OCI-LY7 (cell line): Measurements from ENCODE around the gene FBXO5. TPM values are rescaled to one million over a fixed set of nuclear protein-coding genes. Genes with fewer than 3 reads are reported as not detected.

ENCODE experiments used
- BruUV-seq: library from RNA; stranded (reverse); fragments of 400-500 nt; replicated peaks from 2 replicates; lab custom pipeline; 2021; lab: Mats Ljungman, UMichigan
- CTCF ChIA-PET: fragments of 300-600 bp; sonication (Branson Sonifier 250); formaldehyde crosslinking; loops from one replicate; lab custom pipeline; 2022; ENCODE audit warnings: antibody characterized with exemption; ENCODE audit not compliant: unreplicated experiment; lab: Charles Lee
- POLR2A ChIA-PET: fragments of 300-600 bp; sonication (Branson Sonifier 250); formaldehyde crosslinking; loops from one replicate; lab custom pipeline; 2022; ENCODE audit warnings: antibody characterized with exemption; lab: Charles Lee
- DNase-seq: peaks from one replicate; pipeline ENCODE4 v3.0.0-alpha.2; 2015; ENCODE audit warnings: low spot score
- H2AFZ ChIP-seq: fragments of 200-600 bp; sonication (generic), shearing (Covaris generic); 2 replicates; pipeline ENCODE4 v1.6.1; 2014; ENCODE audit warnings: mild to moderate bottlenecking, antibody characterized with exemption, low read length, moderate library complexity
- H3K27ac ChIP-seq: fragments of 200-600 bp; sonication (generic); 2 replicates; pipeline ENCODE4 v1.5.1; 2014; ENCODE audit warnings: mixed run types, low read depth, mild to moderate bottlenecking, moderate library complexity, low read length, inconsistent platforms; ENCODE audit not compliant: poor library complexity, severe bottlenecking
- H3K36me3 ChIP-seq: fragments of 200-600 bp; sonication (generic); 2 replicates; pipeline ENCODE4 v1.6.1; 2014; ENCODE audit warnings: mild to moderate bottlenecking, antibody characterized with exemption, low read length, moderate library complexity, mixed read lengths; ENCODE audit not compliant: insufficient read depth
- H3K4me1 ChIP-seq: fragments of 200-600 bp; sonication (generic); 2 replicates; pipeline ENCODE4 v1.5.1; 2014; ENCODE audit warnings: mild to moderate bottlenecking, low read length; ENCODE audit not compliant: insufficient read depth, poor library complexity, severe bottlenecking
- H3K4me2 ChIP-seq: fragments of 200-600 bp; sonication (generic); 2 replicates; pipeline ENCODE4 v1.6.1; 2014; ENCODE audit warnings: mild to moderate bottlenecking, low read length
- H3K4me3 ChIP-seq: fragments of 200-600 bp; sonication (generic); 2 replicates; pipeline ENCODE4 v1.5.1; 2014; ENCODE audit warnings: mild to moderate bottlenecking, low read depth, low read length; ENCODE audit not compliant: poor library complexity, severe bottlenecking
- H3K79me2 ChIP-seq: fragments of 200-600 bp; sonication (generic); 2 replicates; pipeline ENCODE4 v1.6.1; 2016; ENCODE audit warnings: low read depth, mild to moderate bottlenecking, low read length, moderate library complexity, mixed read lengths; ENCODE audit not compliant: insufficient read depth
- H3K9me2 ChIP-seq: fragments of 200-600 bp; sonication (generic); 2 replicates; pipeline ENCODE4 v1.6.1; 2016; ENCODE audit warnings: mild to moderate bottlenecking, low read length, mixed read lengths; ENCODE audit not compliant: insufficient read depth
- H3K9me3 ChIP-seq: fragments of 200-600 bp; sonication (generic); 2 replicates; pipeline ENCODE4 v1.6.1; 2014; ENCODE audit warnings: mild to moderate bottlenecking, mixed run types, low read length, mixed read lengths
- H4K20me1 ChIP-seq: fragments of 200-600 bp; sonication (generic); 2 replicates; pipeline ENCODE4 v1.6.1; 2014; ENCODE audit warnings: mild to moderate bottlenecking, antibody characterized with exemption, low read length, moderate library complexity, mixed read lengths; ENCODE audit not compliant: insufficient read depth
- CTCF ChIP-seq: fragments of 200-600 bp; sonication (generic); conservative IDR thresholded peaks from 2 replicates; pipeline ENCODE4 v1.5.1; 2014; ENCODE audit warnings: mild to moderate bottlenecking, antibody characterized with exemption, low read length, moderate library complexity, mixed read lengths
- EZH2phosphoT487 ChIP-seq: fragments of 200-600 bp; sonication (generic); IDR thresholded peaks from 2 replicates; pipeline ENCODE4 v1.6.1; 2018; ENCODE audit warnings: low read depth, borderline replicate concordance, mild to moderate bottlenecking, mixed run types, antibody characterized with exemption, low read length, moderate library complexity, mixed read lengths
- intact Hi-C: fragments of 100-400 bp; cut with micrococcal nuclease; formaldehyde crosslinking; loops from one replicate; pipeline ENCODE4 v1.10.0; 2022; ENCODE audit not compliant: unreplicated experiment
- total RNA-seq, 2 experiments: library from RNA; depleted of rRNA in 1 of 2; stranded (reverse); fragments of >200 nt in 1 of 2; shearing (Covaris generic) in 1 of 2; gene quantifications; 2 replicates each; pipeline ENCODE4 v1.2.3, GENCODE V29; 2014 to 2022

FBXO5 gene
- total RNA-seq, 2 experiments from 2014 or later: 53.2 to 68.0 TPM

DNA sequence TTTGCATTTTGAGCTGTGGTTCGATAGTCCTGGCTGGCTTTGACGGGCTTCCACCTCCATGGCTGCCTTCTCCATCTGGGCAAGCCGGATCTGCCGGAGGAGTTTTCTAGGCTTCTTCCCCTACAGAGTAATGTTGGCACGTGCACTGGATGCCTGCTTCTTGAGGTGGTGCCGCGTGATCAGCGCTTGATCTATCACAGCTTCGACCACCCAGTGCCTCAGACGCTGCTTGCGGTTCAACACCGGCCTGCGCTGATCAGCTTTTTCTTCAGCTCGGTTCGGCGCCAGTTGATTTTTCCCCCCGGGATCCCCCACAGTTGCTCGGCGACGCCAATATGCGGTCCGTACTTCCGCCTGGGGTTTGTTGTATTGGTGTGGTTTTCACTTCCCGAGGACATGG, 23.5 kb downstream of the FBXO5 start:
- no peak for DNase-seq
- H3K27ac ChIP-seq: no peak overlapping the region
- H3K9me2 ChIP-seq: no peaks in the 10 kb centered on the region
- H2AFZ ChIP-seq: no peak overlapping the region
- H4K20me1 ChIP-seq: no peaks in the 10 kb centered on the region
- H3K36me3 ChIP-seq: no peaks in the 10 kb centered on the region
- no peaks in the 10 kb centered on the region for H3K4me1 ChIP-seq
- BruUV-seq: no TSS peak
- H3K79me2 ChIP-seq: no peaks in the 10 kb centered on the region
- H3K9me3 ChIP-seq: no peaks in the 10 kb centered on the region
- no peak overlapping the region for H3K4me3 ChIP-seq
- ChIA-PET CTCF (no interaction called here), POLR2A (interaction anchor here (0.9 kb wide), 1 partner anchor 9 kb away, joined by 3 read pairs; no protein-coding TSS in a partner anchor)
- H3K4me2 ChIP-seq: no peak overlapping the region
- TF ChIP-seq EZH2phosphoT487: no peak
- no peak for TF ChIP-seq CTCF
- intact Hi-C loops: no loop called here

GRCh38 chr6:152957796-152958195, 25.0 kb downstream of the FBXO5 start:
- no peaks in the 10 kb centered on the region for H3K79me2 ChIP-seq
- no peak overlapping the region for H3K27ac ChIP-seq
- intact Hi-C loops: no loop called here
- no peaks in the 10 kb centered on the region for H3K36me3 ChIP-seq
- DNase-seq: no peak
- ChIA-PET POLR2A (no interaction called here), CTCF (no interaction called here)
- H4K20me1 ChIP-seq: no peaks in the 10 kb centered on the region
- no peak overlapping the region for H3K4me3 ChIP-seq
- H3K4me2 ChIP-seq: no peak overlapping the region
- no peak overlapping the region for H2AFZ ChIP-seq
- no peaks in the 10 kb centered on the region for H3K4me1 ChIP-seq
- no peaks in the 10 kb centered on the region for H3K9me2 ChIP-seq
- TF ChIP-seq EZH2phosphoT487: no peak
- no peak for TF ChIP-seq CTCF
- BruUV-seq: no TSS peak
- H3K9me3 ChIP-seq: no peaks in the 10 kb centered on the region

DNA sequence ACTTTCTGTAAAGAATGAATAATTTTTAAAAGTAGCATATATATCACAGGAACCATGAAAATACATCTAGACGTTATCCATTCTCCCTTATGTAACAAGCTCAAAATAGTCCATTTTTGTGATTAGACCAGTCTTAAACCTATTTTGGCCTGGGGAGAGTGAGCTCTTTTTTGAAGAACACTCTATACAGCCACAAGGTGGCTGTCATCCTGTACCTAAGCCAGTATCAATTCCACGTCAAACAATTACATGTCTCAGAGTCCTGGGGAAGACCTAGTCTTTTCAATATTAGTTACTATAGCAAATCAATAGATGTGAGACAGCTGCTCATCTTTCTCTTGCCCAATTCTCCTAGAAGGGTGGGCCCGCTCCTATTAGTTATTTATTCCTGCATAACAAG, 28.4 kb downstream of the FBXO5 start:
- POLR2A ChIA-PET: interaction anchor here (0.8 to 1.2 kb wide), 5 partner anchors 9 to 247 kb away, joined by 3 read pairs; no protein-coding TSS in a partner anchor
- intact Hi-C loops: loop anchor here (1.0 kb wide), 1 partner anchor 70 kb away; no protein-coding TSS in a partner anchor
- H3K4me3 ChIP-seq: no peak overlapping the region
- H3K4me1 ChIP-seq: no peaks in the 10 kb centered on the region
- H2AFZ ChIP-seq: no peak overlapping the region
- no peak overlapping the region for H3K4me2 ChIP-seq
- no peaks in the 10 kb centered on the region for H3K9me3 ChIP-seq
- BruUV-seq: no TSS peak
- DNase-seq: no peak
- peak; percentile 41 for TF ChIP-seq CTCF
- TF ChIP-seq EZH2phosphoT487: no peak
- no peak overlapping the region for H3K27ac ChIP-seq
- no peaks in the 10 kb centered on the region for H4K20me1 ChIP-seq
- no peaks in the 10 kb centered on the region for H3K36me3 ChIP-seq
- H3K79me2 ChIP-seq: no peaks in the 10 kb centered on the region
- CTCF ChIA-PET: interaction anchor here (0.7 to 1.3 kb wide), 3 partner anchors 16 to 74 kb away, joined by 3 read pairs; partner anchors contain the start of gene MTRF1L
- no peaks in the 10 kb centered on the region for H3K9me2 ChIP-seq
